GM12865 (cell line): ENCODE results near the gene QSER1.

Experiments
- DNase-seq: peaks from one replicate; pipeline ENCODE4 v3.0.0; 2010; ENCODE audit warnings: low read depth
- H3K4me3 ChIP-seq: 2 replicates; pipeline ENCODE4 v1.5.1; 2011; ENCODE audit warnings: mild to moderate bottlenecking, low read depth, low read length, control low read depth
- CTCF ChIP-seq: IDR thresholded peaks from 2 replicates; pipeline ENCODE4 v1.5.1; 2011; ENCODE audit warnings: low read length, control low read depth, low read depth, inconsistent platforms; ENCODE audit not compliant: insufficient read depth; ENCODE audit errors: missing control alignments

QSER1 gene

GRCh38 chr11:33015621-33016551, 123.3 kb downstream of the QSER1 start, which contains the start of gene DEPDC7:
TSS of gene DEPDC7 (plus strand) at chr11:33015878. CDS start at chr11:33015956, 78 bp downstream.
- no peak within 1 kb of the TSS for H3K4me3 ChIP-seq
- no peak for TF ChIP-seq CTCF
- peak; percentile 15 for DNase-seq

DNA sequence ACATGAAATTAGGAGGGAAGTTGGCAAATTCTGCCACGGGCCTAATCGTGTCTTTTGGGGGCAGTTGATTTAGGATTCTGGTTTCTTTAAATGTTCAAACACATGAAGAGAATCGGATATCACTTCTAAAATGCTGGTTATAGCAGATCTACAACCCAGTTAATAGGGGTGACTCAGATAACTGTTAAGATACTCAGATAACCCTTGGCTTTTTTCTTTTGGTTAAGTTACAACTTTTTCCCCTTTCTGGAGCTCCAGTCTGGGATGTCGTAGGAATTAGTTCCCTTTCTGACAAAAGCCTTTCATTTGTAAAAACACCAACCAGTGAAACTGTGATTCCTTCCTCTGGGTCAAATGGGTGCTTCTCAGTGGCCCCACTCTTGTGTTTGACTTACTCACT, 124.0 kb downstream of the QSER1 start:
- DNase-seq: no peak

GRCh38 chr11:33017478-33017877, 124.9 kb downstream of the QSER1 start:
- DNase-seq: no peak
- no peak for TF ChIP-seq CTCF
- no peak overlapping the region for H3K4me3 ChIP-seq

More for the DNA sequence above, 124.0 kb downstream of the QSER1 start:
- no peak for TF ChIP-seq CTCF
- H3K4me3 ChIP-seq: no peak overlapping the region

DNA sequence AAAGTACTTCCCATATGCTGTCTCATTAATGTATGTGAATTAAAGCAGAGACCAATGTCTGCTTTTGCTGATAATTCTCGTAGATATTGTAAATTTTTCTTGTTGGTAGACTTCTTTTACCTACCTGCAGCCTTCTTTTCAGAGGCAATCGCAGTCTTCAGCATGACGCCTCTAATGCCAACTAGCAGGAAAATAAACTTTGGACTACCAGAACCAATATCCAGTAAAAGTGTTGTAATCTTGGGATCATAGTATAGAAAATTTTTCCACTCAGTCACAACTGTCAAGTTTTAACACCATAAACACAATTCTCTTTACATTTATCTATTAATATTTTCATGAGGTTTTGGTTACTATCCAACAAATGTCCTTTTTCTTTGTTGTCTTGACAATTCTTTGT, 125.4 kb downstream of the QSER1 start:
- no peak for DNase-seq
- no peak overlapping the region for H3K4me3 ChIP-seq
- no peak for TF ChIP-seq CTCF

DNA sequence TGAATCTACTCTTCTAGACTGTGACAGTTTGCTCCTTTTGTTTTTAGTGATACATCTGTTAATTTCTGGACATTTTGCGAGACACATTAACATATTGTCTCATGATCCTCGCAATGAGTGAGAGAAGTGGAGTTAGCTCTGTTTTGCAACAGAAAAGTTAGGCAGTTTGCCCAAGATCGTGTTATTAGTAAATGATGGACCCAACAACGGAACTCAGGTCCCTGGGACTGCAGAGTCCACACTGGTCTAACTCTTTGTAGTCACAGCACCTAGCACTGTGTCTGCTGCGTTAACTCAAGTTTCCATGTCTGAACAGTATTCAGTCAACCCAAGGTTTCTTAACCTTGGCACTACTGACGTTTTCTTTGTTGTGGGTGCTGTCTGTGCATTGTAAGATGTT, 126.2 kb downstream of the QSER1 start:
- no peak for TF ChIP-seq CTCF
- no peak overlapping the region for H3K4me3 ChIP-seq
- DNase-seq: no peak

DNA sequence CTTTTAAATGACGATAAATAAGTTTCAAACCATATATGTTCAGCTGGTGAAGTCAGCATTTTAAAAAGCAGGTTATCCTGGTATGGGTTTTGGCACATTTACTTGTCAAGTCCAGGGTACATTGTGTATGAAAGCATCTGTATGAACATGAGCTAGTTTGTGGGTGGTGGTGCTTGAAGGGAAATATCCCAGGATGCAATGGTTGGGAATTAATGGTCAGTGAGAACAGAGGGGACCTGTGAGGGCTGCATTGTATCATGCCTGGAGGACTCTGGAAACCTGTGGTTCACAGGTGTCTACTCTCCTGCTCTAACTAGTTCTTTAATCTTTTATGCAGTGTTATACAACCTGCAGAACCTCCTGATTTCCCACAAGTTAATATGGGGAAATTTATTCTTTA, 128.9 kb downstream of the QSER1 start:
- TF ChIP-seq CTCF: no peak
- no peak overlapping the region for H3K4me3 ChIP-seq
- no peak for DNase-seq

DNA sequence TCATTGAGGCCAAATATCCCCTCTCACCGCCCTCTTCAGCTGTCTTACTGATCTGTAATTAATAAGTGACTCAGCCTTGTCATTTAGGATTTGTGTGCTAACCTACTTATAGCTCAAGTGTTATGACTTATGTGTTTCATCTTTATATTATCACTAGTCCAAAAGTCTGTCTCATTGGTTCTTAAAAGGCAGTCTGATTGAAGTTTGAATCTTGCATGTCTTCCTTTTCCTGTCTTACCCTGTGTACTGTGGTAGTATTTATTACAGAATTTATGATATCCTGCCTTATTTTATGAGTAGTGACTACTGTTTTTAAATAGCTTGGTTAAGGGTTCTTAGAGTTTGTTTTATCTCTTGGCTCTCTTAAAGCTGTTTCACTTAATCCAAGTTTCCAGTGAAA, 129.3 kb downstream of the QSER1 start:
- no peak overlapping the region for H3K4me3 ChIP-seq

More for the DNA sequence above, 129.3 kb downstream of the QSER1 start:
- TF ChIP-seq CTCF: no peak
- DNase-seq: no peak
